ENCODE measurements around the gene C1orf232.

C1orf232 gene

DNA sequence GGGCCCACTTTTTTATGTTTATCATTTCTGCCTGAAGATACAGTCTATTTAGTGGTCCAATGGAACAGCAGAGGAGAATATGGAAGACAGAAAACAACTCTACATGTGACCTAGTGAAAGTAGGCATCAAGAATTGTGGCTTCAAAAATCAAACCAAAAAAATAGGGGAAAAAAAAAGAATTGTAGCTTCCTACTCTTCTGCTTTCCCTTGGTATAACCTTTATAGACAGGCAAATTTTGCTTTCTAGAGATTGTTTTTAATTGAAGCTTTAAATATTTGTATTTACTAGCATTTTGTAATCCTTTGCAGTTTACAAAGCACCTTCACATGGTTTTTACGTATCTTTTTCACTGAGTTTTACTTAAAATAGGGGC is 42.8 kb downstream of the C1orf232 start:
- Histone ChIP-seq H3K9me3 (ENCODE audit: low read depth, low read length) (no peaks in the 10 kb centered on the region), H3K9ac (ENCODE audit: insufficient read length) (peak overlapping the region; percentile 16), H3K36me3 (ENCODE audit: insufficient read depth, low read length) (peaks cover 7% of the 10 kb centered on the region; the same call in 1 of the 2 replicates), H3K4me3 (no peak overlapping the region), H3K27ac (peak overlapping the region; percentile 19; the same call in 1 of the 2 replicates)
- no peak for DNase-seq (ENCODE audit: low read depth, low spot score)
- TF ChIP-seq FOXP2 (optimal IDR thresholded peaks at IDR 0.05; ENCODE audit: control extremely low read depth, extremely low read length, insufficient read depth) = no peak
- no peak for TF ChIP-seq POLR2AphosphoS5 (IDR thresholded peaks at IDR 0.05; ENCODE audit: borderline replicate concordance, low read depth, low read length)
- no peak for TF ChIP-seq EZH2 (IDR thresholded peaks at IDR 0.05)

DNA sequence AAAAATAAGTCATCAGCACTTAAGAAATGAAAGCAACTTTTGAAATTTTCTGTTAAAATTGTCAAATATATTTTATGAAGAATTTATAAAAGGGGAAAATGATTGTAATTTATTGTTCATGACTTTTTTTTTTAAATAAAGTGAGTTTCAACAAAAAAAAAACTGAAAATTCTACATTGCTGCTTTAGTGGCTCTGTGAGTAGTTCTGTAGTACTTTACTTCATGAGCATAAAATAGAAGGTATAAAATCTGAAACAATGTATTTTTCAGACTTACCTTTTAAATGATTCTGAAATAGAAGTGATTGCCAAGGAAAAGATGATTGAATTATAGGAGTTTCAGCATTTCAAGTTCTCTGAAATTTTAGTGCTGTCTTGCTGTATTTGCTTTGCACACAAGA is 43.4 kb downstream of the C1orf232 start:
- no peaks in the 10 kb centered on the region for H3K9me3 ChIP-seq (ENCODE audit: low read depth, low read length)
- TF ChIP-seq FOXP2 (optimal IDR thresholded peaks at IDR 0.05; ENCODE audit: control extremely low read depth, extremely low read length, insufficient read depth) (no peak), EZH2 (IDR thresholded peaks at IDR 0.05) (no peak), POLR2AphosphoS5 (IDR thresholded peaks at IDR 0.05; ENCODE audit: borderline replicate concordance, low read depth, low read length) (no peak)
- H3K36me3 ChIP-seq (ENCODE audit: insufficient read depth, low read length) = peaks cover 7% of the 10 kb centered on the region; the same call in 1 of the 2 replicates
- DNase-seq (ENCODE audit: low read depth, low spot score) = no peak
- H3K9ac ChIP-seq (ENCODE audit: insufficient read length) = no peak overlapping the region
- H3K4me3 ChIP-seq = no peak overlapping the region
- no peak overlapping the region for H3K27ac ChIP-seq

DNA sequence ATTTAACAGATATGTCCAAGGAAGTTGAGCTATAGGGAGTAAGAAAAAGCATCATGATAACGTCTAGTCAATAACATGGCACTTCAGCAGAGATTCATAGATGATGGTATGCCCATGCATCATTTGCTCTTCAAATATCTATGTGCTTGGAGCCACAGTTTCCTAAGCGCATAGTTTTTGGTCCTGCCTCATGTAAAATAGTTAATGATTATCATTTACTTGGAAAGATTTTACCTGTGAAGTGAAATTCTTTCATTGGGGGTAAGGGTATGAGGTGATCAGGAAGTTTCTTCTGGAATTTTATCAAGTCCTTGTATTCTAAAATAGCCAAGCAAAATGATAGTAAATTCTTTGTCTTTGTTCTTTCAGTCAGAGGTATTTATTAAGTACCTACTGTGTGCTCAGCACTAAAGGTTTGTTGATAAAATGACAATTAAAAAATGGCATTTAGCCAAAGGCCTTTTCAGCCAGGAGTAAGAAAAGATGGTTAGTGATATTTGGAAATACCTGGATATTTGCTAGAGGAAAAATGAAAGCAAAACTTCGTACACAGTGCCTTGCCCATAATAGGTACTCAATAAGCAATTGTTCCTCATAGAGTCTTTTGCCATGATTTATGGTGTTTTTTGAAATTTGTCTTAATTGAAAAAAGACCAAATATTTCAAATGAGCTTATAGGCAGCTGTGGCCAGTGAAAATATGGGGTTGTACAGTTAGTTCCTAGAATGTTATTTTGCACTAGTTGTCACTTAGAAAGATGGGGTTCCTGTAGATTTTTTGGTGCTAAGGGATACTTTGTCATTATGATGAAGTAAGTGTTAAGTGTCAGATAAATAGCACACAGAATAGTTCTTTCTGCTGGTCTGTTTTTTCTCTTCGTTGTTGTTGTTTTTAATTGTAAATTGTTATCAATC is 44.1 kb downstream of the C1orf232 start:
- no peaks in the 10 kb centered on the region for H3K9me3 ChIP-seq (ENCODE audit: low read depth, low read length)
- no peak for DNase-seq (ENCODE audit: low read depth, low spot score)
- no peak overlapping the region for H3K9ac ChIP-seq (ENCODE audit: insufficient read length)
- H3K27ac ChIP-seq = no peak overlapping the region
- H3K36me3 ChIP-seq (ENCODE audit: insufficient read depth, low read length) = peaks cover 7% of the 10 kb centered on the region; the same call in 1 of the 2 replicates
- TF ChIP-seq FOXP2 (optimal IDR thresholded peaks at IDR 0.05; ENCODE audit: control extremely low read depth, extremely low read length, insufficient read depth) (no peak), EZH2 (IDR thresholded peaks at IDR 0.05) (no peak), POLR2AphosphoS5 (IDR thresholded peaks at IDR 0.05; ENCODE audit: borderline replicate concordance, low read depth, low read length) (no peak)
- no peak overlapping the region for H3K4me3 ChIP-seq

DNA sequence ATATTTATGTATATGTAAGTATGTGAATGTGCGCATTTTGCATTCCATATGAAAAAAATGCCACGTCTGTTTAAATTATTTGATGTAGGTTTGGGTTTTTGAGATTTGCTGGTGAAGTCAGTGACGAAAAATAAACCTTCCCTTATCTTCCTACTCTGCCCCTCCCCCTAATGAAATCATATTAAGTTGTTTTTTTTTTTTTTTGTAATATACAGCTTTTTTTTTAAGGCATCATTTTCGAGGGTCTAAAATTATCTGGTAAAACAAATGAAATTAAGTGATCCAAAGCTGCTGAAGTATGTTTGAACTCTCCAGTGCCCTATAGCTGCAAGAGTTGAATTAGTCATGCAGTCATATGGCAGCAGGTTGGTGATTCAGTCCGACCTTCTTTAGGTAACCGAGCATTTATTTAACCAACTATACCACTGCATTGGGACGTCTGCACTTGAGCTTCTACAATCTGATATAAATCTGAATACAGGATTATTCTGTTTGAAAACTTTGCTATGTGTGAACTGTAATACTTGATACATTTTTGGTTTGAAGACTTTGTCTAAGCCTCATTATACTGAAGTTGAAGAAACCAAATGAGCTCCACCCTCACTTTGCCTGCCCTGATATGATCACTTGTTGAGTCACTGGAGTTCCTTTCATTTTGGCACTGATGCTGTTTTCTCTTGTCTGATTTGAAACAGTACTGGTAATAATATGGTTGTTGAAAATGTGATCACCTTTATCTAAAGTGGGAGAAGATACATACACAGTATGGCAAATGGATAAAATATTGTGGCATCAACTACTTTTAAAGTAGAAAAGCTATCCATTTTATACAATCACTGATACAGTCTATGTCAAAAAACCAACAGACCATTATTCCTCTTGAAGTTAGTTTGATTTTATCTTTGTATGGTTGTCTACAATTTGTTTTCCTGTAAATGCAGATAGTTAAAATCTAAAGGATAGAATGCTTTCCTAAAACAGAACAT is 45.5 kb downstream of the C1orf232 start:
- H3K27ac ChIP-seq = no peak overlapping the region
- H3K36me3 ChIP-seq (ENCODE audit: insufficient read depth, low read length) = peaks cover 12% of the 10 kb centered on the region
- no peaks in the 10 kb centered on the region for H3K9me3 ChIP-seq (ENCODE audit: low read depth, low read length)
- H3K4me3 ChIP-seq = no peak overlapping the region
- H3K9ac ChIP-seq (ENCODE audit: insufficient read length) = no peak overlapping the region
- no peak for DNase-seq (ENCODE audit: low read depth, low spot score)
- TF ChIP-seq POLR2AphosphoS5 (IDR thresholded peaks at IDR 0.05; ENCODE audit: borderline replicate concordance, low read depth, low read length) (no peak), FOXP2 (optimal IDR thresholded peaks at IDR 0.05; ENCODE audit: control extremely low read depth, extremely low read length, insufficient read depth) (no peak), EZH2 (IDR thresholded peaks at IDR 0.05) (no peak)

DNA sequence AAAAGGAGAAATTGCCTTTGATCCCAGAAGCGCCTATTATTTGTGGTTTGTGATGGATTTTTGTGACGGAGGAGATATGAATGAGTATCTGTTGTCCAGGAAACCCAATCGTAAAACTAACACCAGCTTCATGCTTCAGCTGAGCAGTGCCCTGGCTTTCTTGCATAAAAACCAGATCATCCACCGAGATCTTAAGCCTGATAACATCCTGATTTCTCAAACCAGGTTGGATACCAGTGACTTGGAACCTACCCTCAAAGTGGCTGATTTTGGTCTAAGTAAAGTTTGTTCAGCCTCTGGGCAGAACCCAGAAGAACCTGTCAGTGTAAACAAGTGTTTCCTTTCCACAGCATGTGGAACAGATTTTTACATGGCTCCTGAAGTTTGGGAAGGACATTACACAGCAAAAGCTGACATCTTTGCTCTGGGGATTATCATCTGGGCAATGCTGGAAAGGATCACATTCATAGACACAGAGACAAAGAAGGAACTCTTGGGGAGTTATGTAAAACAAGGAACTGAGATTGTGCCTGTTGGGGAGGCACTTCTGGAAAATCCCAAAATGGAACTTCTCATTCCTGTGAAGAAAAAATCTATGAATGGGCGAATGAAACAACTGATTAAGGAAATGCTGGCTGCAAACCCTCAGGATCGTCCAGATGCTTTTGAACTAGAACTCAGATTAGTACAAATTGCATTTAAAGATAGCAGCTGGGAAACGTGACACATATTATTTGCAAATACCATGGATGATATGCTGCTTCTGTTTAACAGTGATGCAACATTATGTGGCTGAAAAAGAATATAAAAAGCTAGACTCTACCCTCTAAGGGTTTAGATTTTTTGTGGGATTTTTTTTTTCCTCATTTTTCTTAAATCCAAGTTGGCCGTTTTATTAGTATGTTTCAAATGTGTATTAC is 46.6 kb downstream of the C1orf232 start:
- no peak overlapping the region for H3K9ac ChIP-seq (ENCODE audit: insufficient read length)
- no peak overlapping the region for H3K4me3 ChIP-seq
- TF ChIP-seq FOXP2 (optimal IDR thresholded peaks at IDR 0.05; ENCODE audit: control extremely low read depth, extremely low read length, insufficient read depth) (no peak), POLR2AphosphoS5 (IDR thresholded peaks at IDR 0.05; ENCODE audit: borderline replicate concordance, low read depth, low read length) (no peak), EZH2 (IDR thresholded peaks at IDR 0.05) (no peak)
- DNase-seq (ENCODE audit: low read depth, low spot score) = no peak
- H3K9me3 ChIP-seq (ENCODE audit: low read depth, low read length) = no peaks in the 10 kb centered on the region
- peaks cover 12% of the 10 kb centered on the region for H3K36me3 ChIP-seq (ENCODE audit: insufficient read depth, low read length)
- H3K27ac ChIP-seq = no peak overlapping the region

DNA sequence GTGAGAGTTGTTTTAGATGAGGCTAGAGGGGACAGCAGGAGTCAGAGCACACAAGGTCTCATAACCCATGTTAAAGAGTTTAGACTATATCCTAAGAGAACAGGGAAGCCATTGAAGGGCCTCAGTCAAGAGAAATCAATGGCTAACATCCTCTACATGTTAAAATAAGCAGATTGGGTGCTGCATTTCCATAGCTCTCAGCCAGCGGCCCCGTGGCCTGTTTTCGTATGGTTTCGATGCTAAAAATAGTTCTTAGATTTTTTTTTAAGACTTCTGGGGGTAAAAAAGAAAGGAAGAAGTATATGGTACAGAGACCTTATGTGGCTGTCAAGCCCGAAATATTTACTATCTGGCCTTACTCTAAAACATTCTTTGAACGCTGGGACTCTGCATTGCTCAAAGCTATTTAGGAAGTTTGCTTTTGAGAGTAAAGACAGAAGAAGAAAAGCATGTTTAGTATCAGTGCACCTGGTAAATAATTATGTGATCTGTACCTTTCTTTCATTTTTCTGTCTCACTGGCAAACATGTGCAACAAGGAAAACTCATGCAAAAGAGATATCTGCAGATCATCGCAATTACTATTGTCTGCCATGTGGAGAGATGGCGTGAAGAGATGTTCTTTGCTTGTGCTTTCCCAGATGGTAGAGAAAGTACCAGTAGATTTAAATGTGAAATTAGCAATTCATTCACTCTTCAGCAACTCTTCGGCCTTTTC is 48.7 kb downstream of the C1orf232 start:
- Histone ChIP-seq H3K36me3 (ENCODE audit: insufficient read depth, low read length) (peaks cover 12% of the 10 kb centered on the region), H3K9me3 (ENCODE audit: low read depth, low read length) (no peaks in the 10 kb centered on the region), H3K4me3 (no peak overlapping the region), H3K9ac (ENCODE audit: insufficient read length) (no peak overlapping the region), H3K27ac (no peak overlapping the region)
- no peak for TF ChIP-seq EZH2 (IDR thresholded peaks at IDR 0.05)
- TF ChIP-seq FOXP2 (optimal IDR thresholded peaks at IDR 0.05; ENCODE audit: control extremely low read depth, extremely low read length, insufficient read depth) = no peak
- no peak for TF ChIP-seq POLR2AphosphoS5 (IDR thresholded peaks at IDR 0.05; ENCODE audit: borderline replicate concordance, low read depth, low read length)
- no peak for DNase-seq (ENCODE audit: low read depth, low spot score)
